H9 (cell line): ENCODE results near the gene E4F1. TPM values are rescaled to one million over a fixed set of nuclear protein-coding genes. Genes with fewer than 3 reads are reported as not detected.
A peak's percentile ranks its signal among the peaks of the same experiment; 100 is the strongest.

Experiments
- DNase-seq: peaks from one replicate; pipeline ENCODE4 v3.0.0-alpha.2; 2017
- H2AFZ ChIP-seq: one replicate; pipeline ENCODE4 v1.6.1; 2013; ENCODE audit warnings: mild to moderate bottlenecking, low read length, control low read depth, moderate library complexity
- H2AK5ac ChIP-seq: 2 replicates; pipeline ENCODE4 v1.6.1; 2013; ENCODE audit warnings: low read length, control low read depth, mixed read lengths; ENCODE audit not compliant: insufficient read length
- H2BK120ac ChIP-seq: one replicate; pipeline ENCODE4 v1.6.1; 2013; ENCODE audit warnings: low read depth, mild to moderate bottlenecking, low read length, control low read depth, inconsistent platforms; ENCODE audit not compliant: poor library complexity, severe bottlenecking
- H2BK12ac ChIP-seq: 2 replicates; pipeline ENCODE4 v1.6.1; 2013; ENCODE audit warnings: low read length, control low read depth, mixed read lengths, low read depth; ENCODE audit not compliant: insufficient read length
- H2BK15ac ChIP-seq: 2 replicates; pipeline ENCODE4 v1.6.1; 2013; ENCODE audit warnings: low read depth, low read length, control low read depth
- H2BK20ac ChIP-seq: one replicate; pipeline ENCODE4 v1.6.1; 2013; ENCODE audit warnings: low read depth, mild to moderate bottlenecking, low read length, control low read depth, inconsistent platforms; ENCODE audit not compliant: poor library complexity, severe bottlenecking
- H2BK5ac ChIP-seq: 2 replicates; pipeline ENCODE4 v1.6.1; 2013; ENCODE audit warnings: low read length, control low read depth, mixed read lengths; ENCODE audit not compliant: insufficient read length
- H3K14ac ChIP-seq: 2 replicates; pipeline ENCODE4 v1.6.1; 2013; ENCODE audit warnings: low read length, control low read depth; ENCODE audit not compliant: insufficient read depth
- H3K18ac ChIP-seq: 2 replicates; pipeline ENCODE4 v1.6.1; 2013; ENCODE audit warnings: low read depth, mild to moderate bottlenecking, mixed read lengths, low read length, control low read depth; ENCODE audit not compliant: insufficient read length
- H3K23ac ChIP-seq: 2 replicates; pipeline ENCODE4 v1.6.1; 2013; ENCODE audit warnings: low read length, control low read depth, mixed read lengths, low read depth; ENCODE audit not compliant: insufficient read length
- H3K23me2 ChIP-seq: 2 replicates; pipeline ENCODE4 v1.6.1; 2013; ENCODE audit warnings: low read depth, mild to moderate bottlenecking, mixed read lengths, low read length, control low read depth; ENCODE audit not compliant: insufficient read length, poor library complexity, severe bottlenecking
- H3K27ac ChIP-seq: 2 replicates; pipeline ENCODE4 v1.5.1; 2013; ENCODE audit warnings: low read length, control low read depth, mixed read lengths, low read depth; ENCODE audit not compliant: insufficient read length
- H3K27me3 ChIP-seq: 2 replicates; pipeline ENCODE4 v1.6.1; 2013; ENCODE audit warnings: low read length, control low read depth, inconsistent platforms; ENCODE audit not compliant: insufficient read depth
- H3K4ac ChIP-seq: 2 replicates; pipeline ENCODE4 v1.6.1; 2013; ENCODE audit warnings: low read depth, mild to moderate bottlenecking, control low read depth, inconsistent platforms, low read length, moderate library complexity
- H3K4me1 ChIP-seq: 2 replicates; pipeline ENCODE4 v1.6.1; 2013; ENCODE audit warnings: low read length, control low read depth, inconsistent platforms; ENCODE audit not compliant: insufficient read depth
- H3K4me2 ChIP-seq: 2 replicates; pipeline ENCODE4 v1.6.1; 2013; ENCODE audit warnings: low read length, control low read depth, mixed read lengths; ENCODE audit not compliant: insufficient read length, insufficient read depth
- H3K56ac ChIP-seq: 2 replicates; pipeline ENCODE4 v1.6.1; 2013; ENCODE audit warnings: low read depth, mild to moderate bottlenecking, mixed read lengths, low read length, control low read depth; ENCODE audit not compliant: insufficient read length
- H3K79me1 ChIP-seq: 2 replicates; pipeline ENCODE4 v1.6.1; 2013; ENCODE audit warnings: low read depth, mild to moderate bottlenecking, moderate library complexity, low read length, control low read depth, inconsistent platforms; ENCODE audit not compliant: insufficient read depth, poor library complexity, severe bottlenecking
- H3K79me2 ChIP-seq: 2 replicates; pipeline ENCODE4 v1.6.1; 2013; ENCODE audit warnings: low read length, control low read depth, inconsistent platforms; ENCODE audit not compliant: insufficient read depth
- H3K9ac ChIP-seq: 2 replicates; pipeline ENCODE4 v1.6.1; 2013; ENCODE audit warnings: low read length, control low read depth, mixed read lengths; ENCODE audit not compliant: insufficient read length; ENCODE audit errors: extremely low read depth
- H3K9me3 ChIP-seq: one replicate; pipeline ENCODE4 v1.6.1; 2013; ENCODE audit warnings: low read depth, low read length, inconsistent platforms; ENCODE audit not compliant: control insufficient read depth
- H3T11ph ChIP-seq: one replicate; pipeline ENCODE4 v1.6.1; 2013; ENCODE audit warnings: mild to moderate bottlenecking, low read length, control low read depth, inconsistent platforms
- H4K20me1 ChIP-seq: one replicate; pipeline ENCODE4 v1.6.1; 2013; ENCODE audit not compliant: control insufficient read depth, insufficient read length, insufficient read depth
- H4K5ac ChIP-seq: 2 replicates; pipeline ENCODE4 v1.6.1; 2013; ENCODE audit warnings: low read depth, mild to moderate bottlenecking, mixed read lengths, low read length, control low read depth; ENCODE audit not compliant: insufficient read length
- H4K8ac ChIP-seq: replicated peaks from 2 replicates; pipeline ENCODE4 v1.6.1; 2013; ENCODE audit warnings: low read length, control low read depth, mixed read lengths, low read depth; ENCODE audit not compliant: insufficient read length
- H4K91ac ChIP-seq: 2 replicates; pipeline ENCODE4 v1.6.1; 2013; ENCODE audit warnings: low read depth, mild to moderate bottlenecking, moderate library complexity, mixed read lengths, low read length, control low read depth; ENCODE audit not compliant: insufficient read length
- H3K27ac Mint-ChIP-seq, 3 experiments: 2 replicates in 2 of 3; 3 replicates in 1 of 3; pipeline ENCODE4 v1.8.0; 2020 to 2021; ENCODE audit warnings: mixed read lengths in 3 of 3, mild to moderate bottlenecking in 1 of 3, moderate library complexity in 1 of 3
- H3K27me3 Mint-ChIP-seq: 2 replicates; pipeline ENCODE4 v1.8.0; 2021; ENCODE audit warnings: low read depth, mild to moderate bottlenecking, moderate library complexity, mixed read lengths
- H3K36me3 Mint-ChIP-seq, 3 experiments: 2 replicates in 2 of 3; 3 replicates in 1 of 3; pipeline ENCODE4 v1.8.0; 2020 to 2021; ENCODE audit warnings: low read depth in 3 of 3, mixed read lengths in 3 of 3; ENCODE audit not compliant: insufficient read depth in 1 of 3
- H3K4me1 Mint-ChIP-seq, 2 experiments: 2 replicates each; pipeline ENCODE4 v1.8.0; 2020; ENCODE audit warnings: mixed read lengths in 2 of 2
- H3K4me3 Mint-ChIP-seq, 2 experiments: 2 replicates in 1 of 2; 3 replicates in 1 of 2; pipeline ENCODE4 v1.8.0; 2020 to 2021; ENCODE audit warnings: mild to moderate bottlenecking in 2 of 2, mixed read lengths in 2 of 2, moderate library complexity in 1 of 2
- H3K9me3 Mint-ChIP-seq, 2 experiments: 2 replicates in 1 of 2; 3 replicates in 1 of 2; pipeline ENCODE4 v1.8.0; 2020; ENCODE audit warnings: mild to moderate bottlenecking in 2 of 2, mixed read lengths in 2 of 2, moderate library complexity in 1 of 2
- WGBS: extraction: QIAGEN DNeasy Blood & Tissue Kit; methylation state at CpG from one replicate; pipeline ENCODE4 v1.1.7; 2013; ENCODE audit warnings: missing lambda C conversion rate, low lambda C conversion rate, mixed read lengths; ENCODE audit not compliant: insufficient read length; ENCODE audit errors: extremely low coverage; 5-methylcytosine and 5-hydroxymethylcytosine counted together
- total RNA-seq: library from RNA; stranded (reverse); gene quantifications from 2 replicates; pipeline ENCODE4 v1.2.1, GENCODE V29; 2021
- TF ChIP-seq, protein P1 (sequence below): fragments of 200-600 bp; sonication (generic); conservative IDR thresholded peaks from 3 replicates; pipeline ENCODE4 v1.8.0; 2021; ENCODE audit warnings: antibody characterized with exemption, mild to moderate bottlenecking

The E4F1 gene
- total RNA-seq, 1 experiment from 2014 or later: 35.9 TPM

DNA sequence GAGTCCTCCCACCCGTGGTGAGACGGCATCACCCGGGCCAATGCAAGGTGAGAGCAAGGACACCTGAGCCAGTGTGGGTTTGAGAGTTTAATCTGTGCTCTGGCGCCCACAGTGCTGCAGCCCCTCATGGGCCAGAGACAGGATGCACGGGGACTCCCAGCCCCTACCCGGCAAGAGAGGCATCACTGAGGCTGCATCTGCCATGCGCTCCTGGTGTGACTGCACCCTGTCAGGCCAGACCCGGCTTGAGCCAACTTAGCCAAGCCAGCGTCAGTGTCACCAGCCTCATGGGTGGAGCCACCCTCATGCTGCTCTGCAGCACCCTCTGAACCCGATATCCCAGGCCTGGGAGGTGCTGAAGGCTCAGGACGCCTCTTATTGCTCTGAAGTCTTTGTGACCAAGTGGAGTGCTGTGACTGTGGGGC lies 11.5 kb upstream of the E4F1 start:
- H3K9me3 ChIP-seq: no peaks in the 10 kb centered on the region
- H3K79me2 ChIP-seq: peaks cover 6% of the 10 kb centered on the region; the same call in 1 of the 2 replicates
- Mint-ChIP-seq H3K4me3 (peak overlapping the region; percentile 53 to 77; a peak in 4 of 5 replicates), H3K36me3 (peaks cover 15 to 45% (median 40%) of the 10 kb centered on the region in 3 experiments; a peak in 6 of 7 replicates), H3K9me3 (no peaks in the 10 kb centered on the region), H3K4me1 (peaks cover 13 to 15% of the 10 kb centered on the region in 2 experiments), H3K27ac (peak overlapping the region in 2 of 3 experiments; percentile 58 to 61; a peak in 3 of 7 replicates), H3K27me3 (no peaks in the 10 kb centered on the region; the same call in 1 of the 2 replicates)
- H3K27ac ChIP-seq: no peak overlapping the region
- H3K4ac ChIP-seq: no peak overlapping the region
- H2BK15ac ChIP-seq: no peak overlapping the region
- no peak overlapping the region for H2AFZ ChIP-seq
- H3K4me2 ChIP-seq: no peak overlapping the region
- no peak overlapping the region for H3K9ac ChIP-seq
- TF ChIP-seq, protein P1, sequence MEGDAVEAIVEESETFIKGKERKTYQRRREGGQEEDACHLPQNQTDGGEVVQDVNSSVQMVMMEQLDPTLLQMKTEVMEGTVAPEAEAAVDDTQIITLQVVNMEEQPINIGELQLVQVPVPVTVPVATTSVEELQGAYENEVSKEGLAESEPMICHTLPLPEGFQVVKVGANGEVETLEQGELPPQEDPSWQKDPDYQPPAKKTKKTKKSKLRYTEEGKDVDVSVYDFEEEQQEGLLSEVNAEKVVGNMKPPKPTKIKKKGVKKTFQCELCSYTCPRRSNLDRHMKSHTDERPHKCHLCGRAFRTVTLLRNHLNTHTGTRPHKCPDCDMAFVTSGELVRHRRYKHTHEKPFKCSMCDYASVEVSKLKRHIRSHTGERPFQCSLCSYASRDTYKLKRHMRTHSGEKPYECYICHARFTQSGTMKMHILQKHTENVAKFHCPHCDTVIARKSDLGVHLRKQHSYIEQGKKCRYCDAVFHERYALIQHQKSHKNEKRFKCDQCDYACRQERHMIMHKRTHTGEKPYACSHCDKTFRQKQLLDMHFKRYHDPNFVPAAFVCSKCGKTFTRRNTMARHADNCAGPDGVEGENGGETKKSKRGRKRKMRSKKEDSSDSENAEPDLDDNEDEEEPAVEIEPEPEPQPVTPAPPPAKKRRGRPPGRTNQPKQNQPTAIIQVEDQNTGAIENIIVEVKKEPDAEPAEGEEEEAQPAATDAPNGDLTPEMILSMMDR: no peak
- no CpG with 5 or more reads among the region's 11 CpGs for WGBS
- DNase-seq: no peak
- no peak overlapping the region for H2AK5ac ChIP-seq
- H3K23me2 ChIP-seq: peaks cover 8% of the 10 kb centered on the region
- no peak overlapping the region for H4K91ac ChIP-seq
- no peaks in the 10 kb centered on the region for H4K20me1 ChIP-seq
- H3T11ph ChIP-seq: no peak overlapping the region
- H2BK5ac ChIP-seq: no peak overlapping the region
- peaks cover 6% of the 10 kb centered on the region for H3K79me1 ChIP-seq
- no peak overlapping the region for H4K8ac ChIP-seq
- H2BK20ac ChIP-seq: no peak overlapping the region
- H3K23ac ChIP-seq: no peak overlapping the region
- no peaks in the 10 kb centered on the region for H3K4me1 ChIP-seq
- no peak overlapping the region for H4K5ac ChIP-seq
- no peak overlapping the region for H2BK120ac ChIP-seq
- H3K56ac ChIP-seq: no peak overlapping the region
- H3K14ac ChIP-seq: no peak overlapping the region
- no peaks in the 10 kb centered on the region for H3K27me3 ChIP-seq
- H3K18ac ChIP-seq: no peak overlapping the region
- no peak overlapping the region for H2BK12ac ChIP-seq
